Measurements from ENCODE around the gene ERC1.
"Not testable (repeated sequence)": the region's sequence is repeated elsewhere in the genome, so short reads cannot be mapped to it uniquely, and the experiment has no call there.

Gene ERC1

GRCh38 chr12:1131811-1132224 lies 140.8 kb downstream of the ERC1 start:
- no peak for DNase-seq

- no peak for DNase-seq
Measured at GRCh38 chr12:1132311-1132710, 141.3 kb downstream of the ERC1 start.

- no peak for DNase-seq
Measured at GRCh38 chr12:1138691-1139090, 147.7 kb downstream of the ERC1 start.

GRCh38 chr12:1146758-1147157 lies 155.7 kb downstream of the ERC1 start:
- DNase-seq: not testable (repeated sequence)

- no peak for DNase-seq
Measured at GRCh38 chr12:1147821-1148220, 156.8 kb downstream of the ERC1 start.

GRCh38 chr12:1157046-1157445 lies 166.0 kb downstream of the ERC1 start:
- DNase-seq: no peak

- DNase-seq: no peak
Measured at GRCh38 chr12:1161197-1161596, 170.2 kb downstream of the ERC1 start.

- DNase-seq: no peak
Measured at GRCh38 chr12:1162081-1162760, 171.2 kb downstream of the ERC1 start.

GRCh38 chr12:1167784-1168183 lies 176.8 kb downstream of the ERC1 start:
- no peak for DNase-seq

GRCh38 chr12:1170411-1170810 lies 179.4 kb downstream of the ERC1 start:
- DNase-seq: no peak

GRCh38 chr12:1171657-1172408 lies 180.8 kb downstream of the ERC1 start:
- no peak for DNase-seq

- DNase-seq: no peak
Measured at GRCh38 chr12:1173781-1174617, 183.0 kb downstream of the ERC1 start.

- DNase-seq: no peak
Measured at GRCh38 chr12:1174659-1175058, 183.6 kb downstream of the ERC1 start.

- no peak for DNase-seq
Measured at GRCh38 chr12:1176191-1176590, 185.2 kb downstream of the ERC1 start.

GRCh38 chr12:1179128-1179527 lies 188.1 kb downstream of the ERC1 start:
- no peak for DNase-seq

- no peak for DNase-seq
Measured at GRCh38 chr12:1182069-1182468, 191.0 kb downstream of the ERC1 start.

GRCh38 chr12:1184402-1184801 lies 193.4 kb downstream of the ERC1 start:
- DNase-seq: no peak

GRCh38 chr12:1185460-1186182 lies 194.6 kb downstream of the ERC1 start:
- DNase-seq: no peak

- no peak for DNase-seq
Measured at GRCh38 chr12:1186298-1186697, 195.3 kb downstream of the ERC1 start.

- DNase-seq: no peak
Measured at GRCh38 chr12:1188016-1188415, 197.0 kb downstream of the ERC1 start.

GRCh38 chr12:1189163-1189562 lies 198.1 kb downstream of the ERC1 start:
- DNase-seq: no peak

GRCh38 chr12:1195513-1195912 lies 204.5 kb downstream of the ERC1 start:
- DNase-seq: no peak
